ENCODE data around the gene HLA-DRA. TPM values are rescaled to one million over a fixed set of nuclear protein-coding genes. Genes with fewer than 3 reads are reported as not detected.
A peak's percentile ranks its signal among the peaks of the same experiment; 100 is the strongest.

Gene HLA-DRA
- 0.28 TPM for total RNA-seq (ENCODE audit: unreplicated experiment)
- long read RNA-seq: 0 reads

DNA sequence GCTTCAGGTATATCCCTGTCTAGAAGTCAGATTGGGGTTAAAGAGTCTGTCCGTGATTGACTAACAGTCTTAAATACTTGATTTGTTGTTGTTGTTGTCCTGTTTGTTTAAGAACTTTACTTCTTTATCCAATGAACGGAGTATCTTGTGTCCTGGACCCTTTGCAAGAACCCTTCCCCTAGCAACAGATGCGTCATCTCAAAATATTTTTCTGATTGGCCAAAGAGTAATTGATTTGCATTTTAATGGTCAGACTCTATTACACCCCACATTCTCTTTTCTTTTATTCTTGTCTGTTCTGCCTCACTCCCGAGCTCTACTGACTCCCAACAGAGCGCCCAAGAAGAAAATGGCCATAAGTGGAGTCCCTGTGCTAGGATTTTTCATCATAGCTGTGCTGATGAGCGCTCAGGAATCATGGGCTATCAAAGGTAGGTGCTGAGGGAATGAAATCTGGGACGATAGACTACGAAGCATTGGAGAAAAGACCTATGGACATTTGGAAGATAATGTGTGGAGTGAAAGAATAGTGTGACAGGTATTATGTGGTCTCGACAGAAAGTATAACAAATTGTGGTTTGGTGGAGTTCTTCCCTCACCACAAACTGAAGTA, at the start of gene HLA-DRA:
HLA-DRA (plus strand) TSS at position 286 of the 613 bp plus-strand sequence; CDS start at position 350, 64 bp downstream.
- DNase-seq (ENCODE audit: low spot score): peak; percentile 46

DNA sequence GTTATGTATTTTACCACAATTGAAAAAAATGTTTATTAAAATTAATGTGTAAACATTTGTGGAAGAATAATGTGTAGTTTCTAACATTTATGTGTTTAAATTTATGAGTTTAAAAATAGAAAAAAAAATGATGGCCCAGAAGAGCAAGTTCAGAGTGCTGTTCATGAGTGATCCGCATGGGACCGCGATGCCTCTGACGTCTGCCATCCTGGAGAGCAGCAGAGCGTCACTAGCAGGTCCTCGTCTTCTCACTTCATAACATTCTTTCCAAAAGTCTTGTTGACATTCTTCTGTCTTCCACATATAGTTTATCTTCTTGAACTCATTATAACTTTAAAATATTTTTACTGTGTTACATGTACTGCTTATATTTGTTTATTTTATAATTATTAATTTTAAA, 48.2 kb upstream of the HLA-DRA start:
- Mint-ChIP-seq H3K27ac (ENCODE audit: unreplicated experiment) (no peak overlapping the region), H3K27me3 (ENCODE audit: unreplicated experiment) (peaks cover 6% of the 10 kb centered on the region), H3K9me3 (ENCODE audit: unreplicated experiment) (no peaks in the 10 kb centered on the region), H3K4me3 (ENCODE audit: unreplicated experiment) (no peak overlapping the region), H3K4me1 (ENCODE audit: unreplicated experiment) (peaks cover 23% of the 10 kb centered on the region), H3K36me3 (ENCODE audit: low read depth, unreplicated experiment) (peaks cover 4% of the 10 kb centered on the region)
- TF ChIP-seq, protein P1, sequence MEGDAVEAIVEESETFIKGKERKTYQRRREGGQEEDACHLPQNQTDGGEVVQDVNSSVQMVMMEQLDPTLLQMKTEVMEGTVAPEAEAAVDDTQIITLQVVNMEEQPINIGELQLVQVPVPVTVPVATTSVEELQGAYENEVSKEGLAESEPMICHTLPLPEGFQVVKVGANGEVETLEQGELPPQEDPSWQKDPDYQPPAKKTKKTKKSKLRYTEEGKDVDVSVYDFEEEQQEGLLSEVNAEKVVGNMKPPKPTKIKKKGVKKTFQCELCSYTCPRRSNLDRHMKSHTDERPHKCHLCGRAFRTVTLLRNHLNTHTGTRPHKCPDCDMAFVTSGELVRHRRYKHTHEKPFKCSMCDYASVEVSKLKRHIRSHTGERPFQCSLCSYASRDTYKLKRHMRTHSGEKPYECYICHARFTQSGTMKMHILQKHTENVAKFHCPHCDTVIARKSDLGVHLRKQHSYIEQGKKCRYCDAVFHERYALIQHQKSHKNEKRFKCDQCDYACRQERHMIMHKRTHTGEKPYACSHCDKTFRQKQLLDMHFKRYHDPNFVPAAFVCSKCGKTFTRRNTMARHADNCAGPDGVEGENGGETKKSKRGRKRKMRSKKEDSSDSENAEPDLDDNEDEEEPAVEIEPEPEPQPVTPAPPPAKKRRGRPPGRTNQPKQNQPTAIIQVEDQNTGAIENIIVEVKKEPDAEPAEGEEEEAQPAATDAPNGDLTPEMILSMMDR (IDR thresholded peaks at IDR 0.05; ENCODE audit: unreplicated experiment): no peak
- DNase-seq (ENCODE audit: low spot score): no peak

More for the DNA sequence above, at the start of gene HLA-DRA:
- H3K36me3 Mint-ChIP-seq (ENCODE audit: low read depth, unreplicated experiment): no peaks in the 10 kb centered on the region
- H3K4me1 Mint-ChIP-seq (ENCODE audit: unreplicated experiment): no peaks in the 10 kb centered on the region
- no peaks in the 10 kb centered on the region for H3K9me3 Mint-ChIP-seq (ENCODE audit: unreplicated experiment)
- H3K4me3 Mint-ChIP-seq (ENCODE audit: unreplicated experiment): no peak within 1 kb of the TSS
- H3K27me3 Mint-ChIP-seq (ENCODE audit: unreplicated experiment): peaks cover 1% of the 10 kb centered on the region
- no peak within 1 kb of the TSS for H3K27ac Mint-ChIP-seq (ENCODE audit: unreplicated experiment)
- TF ChIP-seq, protein P1 (IDR thresholded peaks at IDR 0.05; ENCODE audit: unreplicated experiment): no peak

DNA sequence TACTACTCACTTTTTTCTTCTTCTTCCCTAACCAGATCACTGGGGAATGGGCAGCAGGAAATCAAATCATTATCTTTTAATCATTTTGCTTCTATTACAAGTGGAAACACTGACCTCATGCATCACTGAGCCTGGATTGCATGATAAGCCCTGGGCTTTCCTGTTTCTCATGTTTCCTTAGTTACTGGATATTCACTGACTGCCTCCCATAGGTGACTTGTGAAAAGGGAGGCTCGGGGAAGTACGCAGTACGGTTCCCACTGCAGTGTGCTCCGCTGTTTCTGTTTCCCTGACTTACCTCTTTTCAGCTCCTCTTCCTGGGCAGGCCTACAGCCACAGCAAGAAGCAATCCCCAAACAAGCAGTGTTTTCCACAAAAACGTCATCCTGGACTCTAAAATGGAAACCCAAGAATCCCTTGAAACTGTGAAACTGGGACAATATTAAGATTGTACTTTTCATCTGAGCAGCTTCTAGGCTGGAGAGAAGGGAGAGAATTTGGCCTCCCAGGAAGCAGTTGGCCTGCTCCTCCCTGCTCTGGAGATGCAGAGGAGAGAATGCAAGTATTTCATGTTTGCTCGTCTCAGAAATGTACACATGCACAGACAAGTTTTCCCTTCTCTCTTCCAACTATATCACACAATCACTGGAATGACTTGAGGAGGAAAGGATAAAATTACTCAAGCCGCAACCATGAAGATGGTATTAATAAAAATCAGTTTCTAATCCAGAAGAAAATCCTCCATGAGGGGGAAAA, 45.8 kb upstream of the HLA-DRA start:
- DNase-seq (ENCODE audit: low spot score): peak; percentile 36
- no peaks in the 10 kb centered on the region for H3K36me3 Mint-ChIP-seq (ENCODE audit: low read depth, unreplicated experiment)
- TF ChIP-seq, protein P1 (IDR thresholded peaks at IDR 0.05; ENCODE audit: unreplicated experiment): no peak
- H3K27ac Mint-ChIP-seq (ENCODE audit: unreplicated experiment): peak overlapping the region; percentile 100
- H3K4me1 Mint-ChIP-seq (ENCODE audit: unreplicated experiment): peaks cover 23% of the 10 kb centered on the region
- peak overlapping the region; percentile 85 for H3K4me3 Mint-ChIP-seq (ENCODE audit: unreplicated experiment)
- no peaks in the 10 kb centered on the region for H3K9me3 Mint-ChIP-seq (ENCODE audit: unreplicated experiment)
- H3K27me3 Mint-ChIP-seq (ENCODE audit: unreplicated experiment): peaks cover 6% of the 10 kb centered on the region

DNA sequence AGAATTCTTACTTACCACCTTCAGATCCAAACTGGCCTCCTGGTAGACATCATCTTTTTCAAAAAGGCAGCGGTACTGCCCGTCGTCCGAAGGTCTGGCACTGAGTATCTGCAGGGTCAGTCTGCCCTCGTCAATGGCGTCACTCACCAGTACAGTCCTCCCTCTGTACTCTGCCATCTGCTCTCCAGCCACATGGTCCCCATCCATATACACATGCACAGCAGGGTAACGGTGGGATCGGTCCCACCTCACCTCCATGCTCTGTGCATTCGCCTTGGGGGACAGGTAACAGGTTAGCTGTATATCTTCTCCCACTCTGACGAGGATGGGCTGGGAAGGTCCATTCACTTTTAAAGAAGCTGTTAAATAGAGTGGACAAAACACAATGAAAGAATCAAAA, 43.7 kb upstream of the HLA-DRA start:
- TF ChIP-seq, protein P1 (IDR thresholded peaks at IDR 0.05; ENCODE audit: unreplicated experiment): no peak
- H3K27ac Mint-ChIP-seq (ENCODE audit: unreplicated experiment): no peak overlapping the region
- H3K36me3 Mint-ChIP-seq (ENCODE audit: low read depth, unreplicated experiment): no peaks in the 10 kb centered on the region
- H3K9me3 Mint-ChIP-seq (ENCODE audit: unreplicated experiment): no peaks in the 10 kb centered on the region
- H3K27me3 Mint-ChIP-seq (ENCODE audit: unreplicated experiment): peaks cover 8% of the 10 kb centered on the region
- H3K4me3 Mint-ChIP-seq (ENCODE audit: unreplicated experiment): no peak overlapping the region
- H3K4me1 Mint-ChIP-seq (ENCODE audit: unreplicated experiment): peaks cover 20% of the 10 kb centered on the region
- DNase-seq (ENCODE audit: low spot score): no peak

Data from endothelial cell (in vitro differentiated cells).